ENCODE data around the gene PRELID3B.

PRELID3B gene

GRCh38 chr20:58990651-58991445, 51.7 kb downstream of the PRELID3B start:
- no peak for DNase-seq

GRCh38 chr20:58989196-58989595, 53.4 kb downstream of the PRELID3B start:
- DNase-seq, result no peak

GRCh38 chr20:58988565-58988882, 54.1 kb downstream of the PRELID3B start:
- no peak for DNase-seq

GRCh38 chr20:58987790-58988564, 54.6 kb downstream of the PRELID3B start:
- DNase-seq, result no peak

DNA sequence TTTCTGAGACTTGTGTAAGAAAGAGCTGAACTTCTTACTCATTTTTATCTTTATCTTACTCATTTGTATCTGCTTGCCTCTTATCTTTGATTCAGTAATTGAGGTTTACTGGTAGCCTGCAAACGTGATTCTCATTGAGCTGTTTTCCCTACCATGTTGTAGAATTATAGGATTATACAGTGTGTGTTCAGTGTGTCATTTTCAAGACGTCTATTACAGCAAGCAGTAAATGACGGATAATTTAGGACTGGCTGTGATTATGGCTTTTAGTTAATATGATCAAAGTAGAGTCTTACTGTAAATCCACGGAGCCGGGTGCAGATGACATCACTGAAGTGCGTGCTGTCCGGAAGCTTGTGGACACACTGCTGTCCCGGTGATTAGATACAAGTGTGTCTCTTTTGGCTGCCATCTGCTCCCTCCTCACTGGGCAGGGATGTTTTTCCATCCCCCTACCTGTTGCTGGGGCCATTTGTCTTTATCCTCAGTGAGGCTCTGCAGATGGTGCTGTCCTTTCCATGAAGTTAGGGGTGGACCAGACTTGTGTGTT, 55.5 kb downstream of the PRELID3B start:
- no peak for DNase-seq

GRCh38 chr20:58986286-58986967, 56.2 kb downstream of the PRELID3B start:
- DNase-seq, result no peak

DNA sequence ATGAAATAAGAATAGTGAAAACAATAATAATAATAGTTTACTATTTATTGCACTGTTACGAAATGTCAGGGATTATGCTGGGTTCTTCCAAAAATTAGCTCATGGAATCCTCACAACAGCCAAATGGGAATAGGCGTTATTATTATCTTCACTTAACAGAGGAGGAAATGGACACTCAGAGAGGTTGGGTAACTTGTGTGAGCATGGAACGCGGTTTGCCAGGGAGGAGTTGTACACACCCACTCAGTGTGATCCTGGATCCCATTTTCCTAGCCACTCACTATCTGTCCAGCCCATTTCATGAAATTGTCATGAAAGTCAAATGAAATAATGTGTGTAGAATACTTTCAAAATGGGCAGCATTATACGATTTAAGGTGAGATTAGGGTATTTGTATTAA, 56.9 kb downstream of the PRELID3B start:
- DNase-seq, result no peak

DNA sequence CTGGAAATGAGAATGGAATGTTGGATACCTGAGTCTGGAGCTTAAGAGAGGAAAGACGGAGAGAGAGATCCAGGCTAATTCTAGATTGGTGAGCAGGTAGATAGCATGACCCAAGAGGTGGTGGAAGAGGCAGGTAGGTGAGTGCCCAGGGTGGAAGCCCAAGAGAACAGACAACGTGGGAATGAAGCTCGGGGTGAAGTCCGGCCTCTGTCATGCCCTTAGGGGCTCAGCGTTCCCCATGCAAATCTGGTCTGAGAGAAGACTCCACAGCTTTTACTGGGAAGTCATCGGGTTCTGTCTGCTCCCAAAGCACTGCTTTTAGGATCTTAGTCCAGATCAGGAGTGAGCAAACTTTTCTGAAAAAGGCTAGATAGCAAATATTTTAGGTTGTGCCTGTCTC, 57.9 kb downstream of the PRELID3B start:
- DNase-seq, result no peak

Data from NCI-H1436 treated with DMSO at 0.1 percent for 48 hours (cell line).